Muscle of back (tissue), 11 donors: ENCODE measurements around the gene PNLIPRP3. TPM values are rescaled to one million over a fixed set of nuclear protein-coding genes. Genes with fewer than 3 reads are reported as not detected.

Experiments
- DNase-seq, 3 donors: peaks; one replicate each; pipeline versions ENCODE4 v3.0.0 to v3.0.0-alpha.2; 2013
- polyA plus RNA-seq, 10 donors: library from polyadenylated mRNA; unstranded; fragments of 120-200 nt; gene quantifications; one replicate each; pipeline ENCODE4 v1.2.1, GENCODE V29; 2013; ENCODE audit not compliant: insufficient read length in 10 of 10

PNLIPRP3 gene
- polyA plus RNA-seq, 10 donors, result 0.08 to 1.3 TPM; not detected in 8

DNA sequence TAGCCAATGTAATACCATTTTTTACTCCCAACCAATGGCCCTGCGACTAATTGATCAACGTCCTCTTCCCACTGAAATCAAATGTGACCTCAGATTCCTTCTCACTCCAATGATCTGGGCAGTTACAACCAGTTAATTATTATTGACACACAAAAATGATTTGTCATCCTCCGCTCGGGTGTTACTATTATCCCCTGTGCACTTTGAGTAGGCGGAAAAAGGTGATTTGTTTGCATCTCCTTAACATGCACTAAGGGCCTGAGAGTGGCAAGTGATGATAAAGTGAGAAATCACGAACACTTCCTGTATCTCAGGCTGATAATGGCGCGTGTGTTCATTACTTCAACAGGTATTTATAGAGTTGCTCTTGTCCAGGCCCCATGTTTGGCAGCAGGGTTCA is 77.1 kb downstream of the PNLIPRP3 start:
- no peak for DNase-seq

- DNase-seq, result no peak
Measured at GRCh38 chr10:116510565-116510964, 82.9 kb downstream of the PNLIPRP3 start.

- no peak for DNase-seq
Measured at GRCh38 chr10:116511365-116511764, 83.7 kb downstream of the PNLIPRP3 start.

DNA sequence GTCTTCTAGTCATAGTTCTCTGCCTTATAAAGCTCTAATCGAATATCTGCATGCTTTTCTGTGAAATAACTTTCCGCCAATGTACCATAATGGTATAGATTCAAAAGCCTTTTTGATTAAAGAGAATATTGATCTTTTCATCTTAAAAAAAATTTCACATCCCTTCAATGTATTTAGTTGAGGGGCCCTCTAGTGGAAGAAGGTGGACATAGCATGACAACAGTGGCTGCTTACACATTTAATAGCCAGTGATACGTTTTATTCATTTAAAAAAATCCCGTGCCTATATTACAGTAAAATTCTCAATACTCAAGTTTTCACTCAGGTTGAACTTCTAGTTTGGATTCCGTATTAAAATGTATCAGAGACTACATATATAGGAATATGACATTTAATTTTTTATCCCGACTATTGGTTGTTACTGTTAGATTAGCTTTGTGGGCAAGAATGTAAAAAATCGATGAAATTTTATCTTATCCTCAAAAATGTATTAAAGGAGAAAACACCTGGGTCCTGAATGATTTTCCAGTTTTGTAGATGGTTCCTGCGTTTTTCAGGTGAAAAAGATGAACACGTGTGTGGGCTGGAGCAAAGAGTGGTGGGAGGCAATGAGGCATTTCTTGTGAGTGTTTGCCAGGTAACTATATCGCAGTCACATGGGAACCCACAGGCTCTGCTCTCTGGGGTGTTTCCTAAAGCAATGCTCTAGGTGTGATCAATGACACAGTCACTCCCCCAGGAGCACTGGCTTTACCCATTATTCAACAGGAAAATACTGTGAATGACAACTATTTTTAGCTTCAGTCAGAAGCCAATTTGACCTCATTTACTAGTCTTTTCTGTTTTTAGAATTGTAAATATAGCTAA is 94.0 kb downstream of the PNLIPRP3 start:
- DNase-seq, result peak; percentile 24 to 51 (median 38)

GRCh38 chr10:116522803-116523381 is 95.2 kb downstream of the PNLIPRP3 start:
- no peak for DNase-seq

DNA sequence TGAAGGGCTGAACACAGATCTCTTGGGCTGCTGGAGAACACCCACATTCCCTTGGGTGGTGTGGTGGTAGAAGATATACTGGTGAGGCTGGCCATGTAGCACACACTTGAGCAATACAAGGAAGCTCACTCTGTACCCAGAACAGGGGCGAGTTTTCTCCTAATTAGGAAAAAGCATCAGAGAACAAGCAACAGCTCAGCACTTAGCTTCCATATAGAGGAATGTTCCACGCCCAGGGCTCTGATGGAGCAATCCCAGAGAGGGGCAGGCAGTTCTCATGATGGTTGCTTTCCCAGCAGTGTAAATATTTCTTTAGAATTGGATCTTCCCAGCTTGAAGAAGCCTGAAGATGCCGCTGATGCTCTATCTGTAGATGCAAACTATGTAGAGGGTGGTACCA is 97.1 kb downstream of the PNLIPRP3 start:
- no peak for DNase-seq

GRCh38 chr10:116526219-116526618 is 98.6 kb downstream of the PNLIPRP3 start:
- no peak for DNase-seq

Other genes with a start within 250 kb of the PNLIPRP3 start
- 10 to 100 TPM; 28.0 to 45.7 (median 37.4) TPM for gene GFRA1, start 154.6 kb upstream of the PNLIPRP3 start, polyA plus RNA-seq
- gene CCDC172, start 103.4 kb upstream of the PNLIPRP3 start, polyA plus RNA-seq, result not detected
- under 1 TPM in 6 of 10 donors, not detected in 4; 0.11 to 0.99 (median 0.40) TPM for gene PNLIP, start 118.1 kb downstream of the PNLIPRP3 start, polyA plus RNA-seq
- not detected for gene PNLIPRP1, start 163.1 kb downstream of the PNLIPRP3 start, polyA plus RNA-seq
- under 1 TPM in 4 of 10 donors, not detected in 6; 0.11 to 0.54 (median 0.35) TPM for gene PNLIPRP2, start 193.1 kb downstream of the PNLIPRP3 start, polyA plus RNA-seq